SK-N-SH treated with all-trans-retinoic acid at 6 μM for 48 hours (cell line): ENCODE measurements around the gene STAC3.

Experiments used
- ATAC-seq: fragments of 200-7000 bp; cut with Tn5 transposase; 3 replicates; pipeline ENCODE4 v1.9.1; 2020; ENCODE audit warnings: mild to moderate bottlenecking, moderate library complexity
- ARNTL ChIP-seq: fragments of 450-650 bp; formaldehyde crosslinking; IDR thresholded peaks from 2 replicates; pipeline ENCODE4 v1.5.0; 2020; ENCODE audit warnings: low read depth, mild to moderate bottlenecking, moderate library complexity, borderline replicate concordance
- BACH2 ChIP-seq: fragments of 250-450 bp; sonication (Bioruptor Pico); IDR thresholded peaks from 2 replicates; pipeline ENCODE4 v1.9.0; 2021; ENCODE audit warnings: mild to moderate bottlenecking, borderline replicate concordance
- CSDC2 ChIP-seq: fragments of 250-450 bp; sonication (Bioruptor Pico); IDR thresholded peaks from 2 replicates; pipeline ENCODE4 v1.5.0; 2020; ENCODE audit warnings: mild to moderate bottlenecking, moderate library complexity
- ESRRG ChIP-seq: fragments of 250-450 bp; sonication (Bioruptor Pico); IDR thresholded peaks from 2 replicates; pipeline ENCODE4 v1.6.1; 2021; ENCODE audit warnings: mild to moderate bottlenecking
- GLIS3 ChIP-seq: fragments of 250-450 bp; sonication (Bioruptor Pico); IDR thresholded peaks from 2 replicates; pipeline ENCODE4 v1.5.0; 2020; ENCODE audit warnings: mild to moderate bottlenecking, moderate library complexity
- ISL1 ChIP-seq: fragments of 250-450 bp; sonication (Bioruptor Pico); IDR thresholded peaks from 2 replicates; pipeline ENCODE4 v2.1.2; 2022; ENCODE audit warnings: mild to moderate bottlenecking, moderate library complexity
- OSR1 ChIP-seq: fragments of 250-450 bp; sonication (Bioruptor Pico); IDR thresholded peaks from 2 replicates; pipeline ENCODE4 v1.8.0; 2022; ENCODE audit warnings: moderate library complexity, mild to moderate bottlenecking, inconsistent platforms
- RARB ChIP-seq: fragments of 250-450 bp; sonication (Bioruptor Pico); IDR thresholded peaks from 2 replicates; pipeline ENCODE4 v1.8.0; 2021; ENCODE audit warnings: mild to moderate bottlenecking, moderate library complexity
- SNAI2 ChIP-seq: fragments of 250-450 bp; sonication (Bioruptor Pico); IDR thresholded peaks from 2 replicates; pipeline ENCODE4 v1.5.0; 2020; ENCODE audit warnings: mild to moderate bottlenecking, moderate library complexity
- TOX ChIP-seq: fragments of 250-450 bp; sonication (Bioruptor Pico); IDR thresholded peaks from 2 replicates; pipeline ENCODE4 v1.8.0; 2021; ENCODE audit warnings: mild to moderate bottlenecking, moderate library complexity, borderline replicate concordance
- ZC3H10 ChIP-seq: fragments of 250-450 bp; sonication (Bioruptor Pico); IDR thresholded peaks from 2 replicates; pipeline ENCODE4 v1.5.1; 2021; ENCODE audit warnings: mild to moderate bottlenecking, moderate library complexity
- ZFP3 ChIP-seq: fragments of 250-450 bp; sonication (Bioruptor Pico); IDR thresholded peaks from 2 replicates; pipeline ENCODE4 v1.5.0; 2020; ENCODE audit warnings: mild to moderate bottlenecking, moderate library complexity
- ZFP30 ChIP-seq: fragments of 450-650 bp; formaldehyde crosslinking; IDR thresholded peaks from 2 replicates; pipeline ENCODE4 v1.5.0; 2022; ENCODE audit warnings: mild to moderate bottlenecking, moderate library complexity
- ZNF565 ChIP-seq: fragments of 450-650 bp; formaldehyde crosslinking; conservative IDR thresholded peaks from 2 replicates; pipeline ENCODE4 v1.5.0; 2020; ENCODE audit warnings: low read depth, mild to moderate bottlenecking, moderate library complexity
- ZNF70 ChIP-seq: fragments of 450-650 bp; formaldehyde crosslinking; IDR thresholded peaks from 2 replicates; pipeline ENCODE4 v1.5.0; 2020; ENCODE audit warnings: mild to moderate bottlenecking, moderate library complexity
- ZNF8 ChIP-seq: fragments of 450-650 bp; formaldehyde crosslinking; IDR thresholded peaks from 2 replicates; pipeline ENCODE4 v1.5.0; 2020; ENCODE audit warnings: mild to moderate bottlenecking, moderate library complexity
- TF ChIP-seq, protein P1 (sequence below): fragments of 250-450 bp; sonication (Bioruptor Pico); IDR thresholded peaks from 2 replicates; pipeline ENCODE4 v1.5.1; 2020; ENCODE audit warnings: low read depth, mild to moderate bottlenecking, moderate library complexity
- TF ChIP-seq, protein P2 (sequence below): fragments of 250-450 bp; sonication (Bioruptor Pico); IDR thresholded peaks from 2 replicates; pipeline ENCODE4 v1.8.0; 2021; ENCODE audit warnings: low read depth, mild to moderate bottlenecking, moderate library complexity, borderline replicate concordance
- TF ChIP-seq, protein P3 (sequence below): fragments of 250-450 bp; sonication (Bioruptor Pico); IDR thresholded peaks from 2 replicates; pipeline ENCODE4 v1.5.0; 2020; ENCODE audit warnings: mild to moderate bottlenecking, moderate library complexity
- TF ChIP-seq, protein P4 (sequence below): fragments of 250-450 bp; sonication (Bioruptor Pico); IDR thresholded peaks from 2 replicates; pipeline ENCODE4 v1.5.1; 2021; ENCODE audit warnings: mild to moderate bottlenecking, moderate library complexity
- TF ChIP-seq, protein P5 (sequence below): fragments of 250-450 bp; sonication (Bioruptor Pico); IDR thresholded peaks from 2 replicates; pipeline ENCODE4 v1.8.0; 2020; ENCODE audit warnings: mild to moderate bottlenecking, moderate library complexity, borderline replicate concordance

The STAC3 gene

DNA sequence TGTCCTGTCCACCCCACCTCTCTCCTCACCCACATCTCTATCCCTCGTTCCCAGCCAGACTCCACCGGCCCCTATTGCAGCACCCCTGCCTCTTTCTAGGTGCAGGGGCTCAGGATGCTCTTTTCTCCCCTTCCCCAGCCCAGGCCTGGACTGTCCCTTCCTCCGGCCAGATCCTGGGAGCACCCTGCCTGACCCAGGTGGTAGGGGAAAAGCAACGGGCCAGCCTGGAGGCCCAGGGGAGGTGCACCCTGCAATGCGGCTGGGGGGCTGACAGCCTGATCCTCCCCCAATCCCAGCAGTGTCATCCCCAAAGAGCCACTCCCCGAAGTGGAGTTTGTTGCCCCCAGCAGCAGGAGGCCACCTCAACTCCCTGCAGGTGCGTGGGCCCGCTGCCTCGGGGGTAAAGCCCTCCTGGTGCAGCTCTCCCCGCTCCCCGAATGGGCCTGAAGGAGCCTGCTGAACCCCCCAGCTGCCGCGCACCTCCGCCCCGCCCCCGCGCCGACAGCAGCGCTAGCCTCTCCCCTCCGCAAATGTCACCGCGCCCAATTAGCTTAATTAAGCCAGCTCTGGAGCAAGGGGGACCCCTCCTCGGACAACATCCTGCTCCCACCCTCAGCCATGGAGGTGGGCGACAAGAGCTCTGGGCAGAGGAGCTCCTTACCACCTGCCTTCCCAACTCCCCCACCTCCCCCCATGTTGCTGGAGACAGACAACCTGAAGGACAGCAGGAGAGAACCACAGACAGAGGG, 29.6 kb downstream of the STAC3 start:
- TF ChIP-seq ZNF70 (CRISPR knock-in tag): no peak
- TF ChIP-seq, protein P1, sequence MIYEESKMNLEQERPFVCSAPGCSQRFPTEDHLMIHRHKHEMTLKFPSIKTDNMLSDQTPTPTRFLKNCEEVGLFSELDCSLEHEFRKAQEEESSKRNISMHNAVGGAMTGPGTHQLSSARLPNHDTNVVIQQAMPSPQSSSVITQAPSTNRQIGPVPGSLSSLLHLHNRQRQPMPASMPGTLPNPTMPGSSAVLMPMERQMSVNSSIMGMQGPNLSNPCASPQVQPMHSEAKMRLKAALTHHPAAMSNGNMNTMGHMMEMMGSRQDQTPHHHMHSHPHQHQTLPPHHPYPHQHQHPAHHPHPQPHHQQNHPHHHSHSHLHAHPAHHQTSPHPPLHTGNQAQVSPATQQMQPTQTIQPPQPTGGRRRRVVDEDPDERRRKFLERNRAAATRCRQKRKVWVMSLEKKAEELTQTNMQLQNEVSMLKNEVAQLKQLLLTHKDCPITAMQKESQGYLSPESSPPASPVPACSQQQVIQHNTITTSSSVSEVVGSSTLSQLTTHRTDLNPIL (CRISPR knock-in tag): no peak
- no peak for TF ChIP-seq OSR1 (CRISPR knock-in tag)
- TF ChIP-seq TOX (CRISPR knock-in tag): no peak
- TF ChIP-seq RARB (CRISPR knock-in tag): no peak
- TF ChIP-seq ZNF8 (CRISPR knock-in tag): no peak
- TF ChIP-seq, protein P2, sequence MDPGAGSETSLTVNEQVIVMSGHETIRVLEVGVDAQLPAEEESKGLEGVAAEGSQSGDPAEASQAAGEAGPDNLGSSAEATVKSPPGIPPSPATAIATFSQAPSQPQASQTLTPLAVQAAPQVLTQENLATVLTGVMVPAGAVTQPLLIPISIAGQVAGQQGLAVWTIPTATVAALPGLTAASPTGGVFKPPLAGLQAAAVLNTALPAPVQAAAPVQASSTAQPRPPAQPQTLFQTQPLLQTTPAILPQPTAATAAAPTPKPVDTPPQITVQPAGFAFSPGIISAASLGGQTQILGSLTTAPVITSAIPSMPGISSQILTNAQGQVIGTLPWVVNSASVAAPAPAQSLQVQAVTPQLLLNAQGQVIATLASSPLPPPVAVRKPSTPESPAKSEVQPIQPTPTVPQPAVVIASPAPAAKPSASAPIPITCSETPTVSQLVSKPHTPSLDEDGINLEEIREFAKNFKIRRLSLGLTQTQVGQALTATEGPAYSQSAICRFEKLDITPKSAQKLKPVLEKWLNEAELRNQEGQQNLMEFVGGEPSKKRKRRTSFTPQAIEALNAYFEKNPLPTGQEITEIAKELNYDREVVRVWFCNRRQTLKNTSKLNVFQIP (CRISPR knock-in tag): no peak
- TF ChIP-seq CSDC2 (CRISPR knock-in tag): no peak
- TF ChIP-seq ZFP3 (CRISPR knock-in tag): no peak
- TF ChIP-seq ZNF565: no peak
- no peak for TF ChIP-seq ESRRG (CRISPR knock-in tag)
- TF ChIP-seq SNAI2 (CRISPR knock-in tag): no peak
- no peak for TF ChIP-seq ARNTL
- TF ChIP-seq ZFP30: no peak
- TF ChIP-seq ZC3H10 (CRISPR knock-in tag): no peak
- TF ChIP-seq, protein P3, sequence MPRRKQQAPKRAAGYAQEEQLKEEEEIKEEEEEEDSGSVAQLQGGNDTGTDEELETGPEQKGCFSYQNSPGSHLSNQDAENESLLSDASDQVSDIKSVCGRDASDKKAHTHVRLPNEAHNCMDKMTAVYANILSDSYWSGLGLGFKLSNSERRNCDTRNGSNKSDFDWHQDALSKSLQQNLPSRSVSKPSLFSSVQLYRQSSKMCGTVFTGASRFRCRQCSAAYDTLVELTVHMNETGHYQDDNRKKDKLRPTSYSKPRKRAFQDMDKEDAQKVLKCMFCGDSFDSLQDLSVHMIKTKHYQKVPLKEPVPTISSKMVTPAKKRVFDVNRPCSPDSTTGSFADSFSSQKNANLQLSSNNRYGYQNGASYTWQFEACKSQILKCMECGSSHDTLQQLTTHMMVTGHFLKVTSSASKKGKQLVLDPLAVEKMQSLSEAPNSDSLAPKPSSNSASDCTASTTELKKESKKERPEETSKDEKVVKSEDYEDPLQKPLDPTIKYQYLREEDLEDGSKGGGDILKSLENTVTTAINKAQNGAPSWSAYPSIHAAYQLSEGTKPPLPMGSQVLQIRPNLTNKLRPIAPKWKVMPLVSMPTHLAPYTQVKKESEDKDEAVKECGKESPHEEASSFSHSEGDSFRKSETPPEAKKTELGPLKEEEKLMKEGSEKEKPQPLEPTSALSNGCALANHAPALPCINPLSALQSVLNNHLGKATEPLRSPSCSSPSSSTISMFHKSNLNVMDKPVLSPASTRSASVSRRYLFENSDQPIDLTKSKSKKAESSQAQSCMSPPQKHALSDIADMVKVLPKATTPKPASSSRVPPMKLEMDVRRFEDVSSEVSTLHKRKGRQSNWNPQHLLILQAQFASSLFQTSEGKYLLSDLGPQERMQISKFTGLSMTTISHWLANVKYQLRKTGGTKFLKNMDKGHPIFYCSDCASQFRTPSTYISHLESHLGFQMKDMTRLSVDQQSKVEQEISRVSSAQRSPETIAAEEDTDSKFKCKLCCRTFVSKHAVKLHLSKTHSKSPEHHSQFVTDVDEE (CRISPR knock-in tag): no peak
- no peak for TF ChIP-seq BACH2
- TF ChIP-seq, protein P4, sequence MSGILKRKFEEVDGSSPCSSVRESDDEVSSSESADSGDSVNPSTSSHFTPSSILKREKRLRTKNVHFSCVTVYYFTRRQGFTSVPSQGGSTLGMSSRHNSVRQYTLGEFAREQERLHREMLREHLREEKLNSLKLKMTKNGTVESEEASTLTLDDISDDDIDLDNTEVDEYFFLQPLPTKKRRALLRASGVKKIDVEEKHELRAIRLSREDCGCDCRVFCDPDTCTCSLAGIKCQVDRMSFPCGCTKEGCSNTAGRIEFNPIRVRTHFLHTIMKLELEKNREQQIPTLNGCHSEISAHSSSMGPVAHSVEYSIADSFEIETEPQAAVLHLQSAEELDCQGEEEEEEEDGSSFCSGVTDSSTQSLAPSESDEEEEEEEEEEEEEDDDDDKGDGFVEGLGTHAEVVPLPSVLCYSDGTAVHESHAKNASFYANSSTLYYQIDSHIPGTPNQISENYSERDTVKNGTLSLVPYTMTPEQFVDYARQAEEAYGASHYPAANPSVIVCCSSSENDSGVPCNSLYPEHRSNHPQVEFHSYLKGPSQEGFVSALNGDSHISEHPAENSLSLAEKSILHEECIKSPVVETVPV (CRISPR knock-in tag): no peak
- no peak for TF ChIP-seq ISL1
- TF ChIP-seq GLIS3 (CRISPR knock-in tag): no peak
- ATAC-seq: no peak

DNA sequence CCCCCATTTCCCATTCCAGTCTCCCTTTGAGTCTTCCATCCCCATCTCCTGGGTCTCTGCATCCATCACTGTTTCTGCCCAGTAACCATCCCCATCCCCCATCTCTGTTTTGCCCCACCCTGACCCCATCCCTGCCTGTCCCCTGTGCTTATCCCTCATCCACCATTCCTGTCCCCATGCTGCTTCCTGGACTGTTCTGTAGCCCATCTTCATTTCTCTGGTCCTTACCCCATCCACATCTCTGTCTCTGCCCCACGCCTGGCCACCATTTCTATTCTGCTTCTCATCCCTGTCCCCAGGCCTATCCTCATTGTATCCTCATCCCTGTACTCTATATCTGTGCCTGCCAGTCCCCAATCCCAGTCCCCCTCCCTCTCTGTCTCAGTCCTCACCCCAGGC, 30.2 kb downstream of the STAC3 start:
- no peak for ATAC-seq
- no peak for TF ChIP-seq ZC3H10 (CRISPR knock-in tag)
- no peak for TF ChIP-seq SNAI2 (CRISPR knock-in tag)
- TF ChIP-seq, protein P5, sequence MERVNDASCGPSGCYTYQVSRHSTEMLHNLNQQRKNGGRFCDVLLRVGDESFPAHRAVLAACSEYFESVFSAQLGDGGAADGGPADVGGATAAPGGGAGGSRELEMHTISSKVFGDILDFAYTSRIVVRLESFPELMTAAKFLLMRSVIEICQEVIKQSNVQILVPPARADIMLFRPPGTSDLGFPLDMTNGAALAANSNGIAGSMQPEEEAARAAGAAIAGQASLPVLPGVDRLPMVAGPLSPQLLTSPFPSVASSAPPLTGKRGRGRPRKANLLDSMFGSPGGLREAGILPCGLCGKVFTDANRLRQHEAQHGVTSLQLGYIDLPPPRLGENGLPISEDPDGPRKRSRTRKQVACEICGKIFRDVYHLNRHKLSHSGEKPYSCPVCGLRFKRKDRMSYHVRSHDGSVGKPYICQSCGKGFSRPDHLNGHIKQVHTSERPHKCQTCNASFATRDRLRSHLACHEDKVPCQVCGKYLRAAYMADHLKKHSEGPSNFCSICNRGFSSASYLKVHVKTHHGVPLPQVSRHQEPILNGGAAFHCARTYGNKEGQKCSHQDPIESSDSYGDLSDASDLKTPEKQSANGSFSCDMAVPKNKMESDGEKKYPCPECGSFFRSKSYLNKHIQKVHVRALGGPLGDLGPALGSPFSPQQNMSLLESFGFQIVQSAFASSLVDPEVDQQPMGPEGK (CRISPR knock-in tag): no peak
- TF ChIP-seq ISL1: no peak
- TF ChIP-seq, protein P3 (CRISPR knock-in tag): no peak
